Kidney capillary endothelial cell (primary cell): Measurements from ENCODE around the gene TLCD1.
"Not testable (repeated sequence)": the region's sequence is repeated elsewhere in the genome, so short reads cannot be mapped to it uniquely, and the experiment has no call there.

Experiments
- DNase-seq: peaks from one replicate; pipeline ENCODE4 v3.0.0-alpha.2; 2018; ENCODE audit warnings: low spot score

Gene TLCD1

GRCh38 chr17:28728364-28729200, 2.5 kb upstream of the TLCD1 start, which contains the start of gene NEK8:
Gene NEK8, plus strand, starts transcription at chr17:28728788. Its CDS starts 26 bp downstream, at chr17:28728814.
- DNase-seq, result peak; percentile 88

GRCh38 chr17:28726627-28727491, 826 bp upstream of the TLCD1 start:
- DNase-seq, result peak; percentile 90

- no peak for DNase-seq
These were observed 290 bp downstream of the TLCD1 start for GRCh38 chr17:28725660-28726225.

- no peak for DNase-seq
These were observed 820 bp downstream of the TLCD1 start for GRCh38 chr17:28725166-28725659.

- no peak for DNase-seq
These were observed 1.4 kb downstream of the TLCD1 start for GRCh38 chr17:28724500-28725165.

- not testable (repeated sequence) for DNase-seq
These were observed 2.1 kb downstream of the TLCD1 start for GRCh38 chr17:28723836-28724499.

GRCh38 chr17:28723159-28723835, 2.7 kb downstream of the TLCD1 start:
- no peak for DNase-seq

- DNase-seq, result no peak
These were observed 3.4 kb downstream of the TLCD1 start for GRCh38 chr17:28722417-28723158.

GRCh38 chr17:28720997-28721329, 5.1 kb downstream of the TLCD1 start:
- not testable (repeated sequence) for DNase-seq

GRCh38 chr17:28720247-28720996, 5.6 kb downstream of the TLCD1 start:
- no peak for DNase-seq

- DNase-seq, result no peak
These were observed 7.0 kb downstream of the TLCD1 start for GRCh38 chr17:28719021-28719433.

GRCh38 chr17:28718333-28719020, 7.6 kb downstream of the TLCD1 start:
- no peak for DNase-seq

GRCh38 chr17:28717578-28718332, 8.3 kb downstream of the TLCD1 start, which contains the start of gene RAB34:
Gene RAB34, minus strand, starts transcription at chr17:28717868. Its CDS starts 602 bp downstream, at chr17:28717266.
- DNase-seq, result no peak

- DNase-seq, result no peak
These were observed 9.1 kb downstream of the TLCD1 start for GRCh38 chr17:28716740-28717577.

- no peak for DNase-seq
These were observed 10.8 kb downstream of the TLCD1 start for GRCh38 chr17:28715217-28715616.

- DNase-seq, result no peak
These were observed 11.8 kb downstream of the TLCD1 start for GRCh38 chr17:28714281-28714680.
